K562 (cell line): ENCODE measurements around the gene TMTC2.

Source experiments
- AFF4 ChIP-seq: sonication (generic); formaldehyde crosslinking; IDR thresholded peaks from 2 replicates; pipeline ENCODE4 v1.8.0; 2023; ENCODE audit warnings: mild to moderate bottlenecking, missing genetic modification reagents
- EZH2 ChIP-seq: IDR thresholded peaks from 2 replicates; pipeline ENCODE4 v1.6.1; 2012; ENCODE audit warnings: low read depth, mild to moderate bottlenecking, inconsistent platforms, low read length, borderline replicate concordance
- GTF2A2 ChIP-seq: IDR thresholded peaks from 2 replicates; pipeline ENCODE4 v1.6.1; 2016; ENCODE audit warnings: mild to moderate bottlenecking, missing genetic modification characterization, missing compliant biosample characterization
- KDM4B ChIP-seq, 2 experiments: fragments of 450-650 bp in 1 of 2; sonication (generic) in 1 of 2; IDR thresholded peaks; 2 replicates each; pipeline ENCODE4 v1.6.1; 2016 to 2017; ENCODE audit warnings: borderline replicate concordance in 2 of 2, antibody characterized with exemption in 1 of 2, low read depth in 1 of 2, mild to moderate bottlenecking in 1 of 2
- POLR2A ChIP-seq: fragments of 450-650 bp; conservative IDR thresholded peaks from 2 replicates; pipeline ENCODE4 v1.6.1; 2016
- POLR3A ChIP-seq: IDR thresholded peaks from 2 replicates; pipeline ENCODE4 v1.6.1; 2011; ENCODE audit warnings: borderline replicate concordance, mild to moderate bottlenecking, moderate library complexity; ENCODE audit not compliant: insufficient read length, insufficient read depth; ENCODE audit errors: extremely low read depth
- SRSF9 ChIP-seq: fragments of 200-400 bp; formaldehyde crosslinking; IDR thresholded peaks from 2 replicates; pipeline ENCODE4 v1.6.1; 2017; ENCODE audit warnings: low read depth, low read length, borderline replicate concordance
- ZBTB33 ChIP-seq: sonication (generic); formaldehyde crosslinking; IDR thresholded peaks from 2 replicates; pipeline ENCODE4 v1.8.1; 2023; ENCODE audit warnings: mild to moderate bottlenecking, missing genetic modification reagents
- ZNF318 ChIP-seq, 2 experiments: fragments of 450-650 bp; IDR thresholded peaks; 2 replicates each; pipeline ENCODE4 v1.6.1; 2016; ENCODE audit warnings: mild to moderate bottlenecking in 2 of 2, borderline replicate concordance in 1 of 2, low read depth in 1 of 2, moderate library complexity in 1 of 2
- TF ChIP-seq, protein P1 (sequence below), 3 experiments: IDR thresholded peaks in 2 of 3; conservative IDR thresholded peaks in 1 of 3; 2 replicates each; pipeline ENCODE4 v1.5.1; 2011 to 2012; ENCODE audit warnings: low read length in 3 of 3, mild to moderate bottlenecking in 3 of 3, control low read depth in 2 of 3, improper control_type of control experiment in 1 of 3, inconsistent platforms in 1 of 3, low read depth in 1 of 3, mixed read lengths in 1 of 3, moderate library complexity in 1 of 3; ENCODE audit not compliant: insufficient read depth in 2 of 3

DNA sequence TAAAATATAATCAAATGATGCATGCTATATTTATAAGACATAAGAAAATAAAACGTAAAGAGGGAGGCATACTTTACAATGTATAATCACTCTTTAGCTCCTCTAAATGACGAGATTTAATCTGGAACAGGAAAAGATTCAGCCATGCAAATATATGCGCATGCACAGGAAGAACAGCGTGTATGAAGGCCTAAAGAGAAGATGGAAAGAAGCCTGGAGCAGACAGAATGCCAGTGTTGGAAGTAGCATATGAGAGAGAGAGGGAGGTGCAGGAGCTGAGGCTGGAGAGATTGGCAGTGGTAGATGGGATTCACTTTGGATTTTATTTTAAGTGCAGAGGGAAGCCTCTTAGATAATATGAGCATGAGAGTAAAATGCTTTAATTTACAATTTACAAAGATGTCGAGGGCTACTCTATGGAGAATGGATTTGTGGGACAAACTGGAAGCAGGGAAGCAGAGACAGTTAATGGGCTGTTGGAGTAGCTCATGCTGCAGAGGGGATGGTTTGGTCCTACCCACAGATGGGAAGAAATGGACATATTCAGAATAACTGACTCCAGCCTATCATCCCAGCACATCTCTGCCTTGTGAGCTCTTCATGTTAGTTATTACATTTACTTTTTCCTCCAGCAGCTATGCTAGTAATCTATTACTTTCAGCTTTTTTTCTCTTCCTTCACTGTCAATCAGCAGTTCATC, 411.1 kb downstream of the TMTC2 start:
- no peak for TF ChIP-seq ZNF318 (IDR thresholded peaks at IDR 0.05; ENCODE audit: borderline replicate concordance in 1 of 2, low read depth in 1 of 2)
- TF ChIP-seq POLR2A = no peak
- TF ChIP-seq ZBTB33 (CRISPR knock-in tag) = no peak
- no peak for TF ChIP-seq POLR3A
- no peak for TF ChIP-seq KDM4B (IDR thresholded peaks at IDR 0.05; ENCODE audit: borderline replicate concordance in 2 of 2, low read depth in 1 of 2)
- TF ChIP-seq EZH2 = no peak
- TF ChIP-seq GTF2A2 = no peak
- TF ChIP-seq, protein P1, sequence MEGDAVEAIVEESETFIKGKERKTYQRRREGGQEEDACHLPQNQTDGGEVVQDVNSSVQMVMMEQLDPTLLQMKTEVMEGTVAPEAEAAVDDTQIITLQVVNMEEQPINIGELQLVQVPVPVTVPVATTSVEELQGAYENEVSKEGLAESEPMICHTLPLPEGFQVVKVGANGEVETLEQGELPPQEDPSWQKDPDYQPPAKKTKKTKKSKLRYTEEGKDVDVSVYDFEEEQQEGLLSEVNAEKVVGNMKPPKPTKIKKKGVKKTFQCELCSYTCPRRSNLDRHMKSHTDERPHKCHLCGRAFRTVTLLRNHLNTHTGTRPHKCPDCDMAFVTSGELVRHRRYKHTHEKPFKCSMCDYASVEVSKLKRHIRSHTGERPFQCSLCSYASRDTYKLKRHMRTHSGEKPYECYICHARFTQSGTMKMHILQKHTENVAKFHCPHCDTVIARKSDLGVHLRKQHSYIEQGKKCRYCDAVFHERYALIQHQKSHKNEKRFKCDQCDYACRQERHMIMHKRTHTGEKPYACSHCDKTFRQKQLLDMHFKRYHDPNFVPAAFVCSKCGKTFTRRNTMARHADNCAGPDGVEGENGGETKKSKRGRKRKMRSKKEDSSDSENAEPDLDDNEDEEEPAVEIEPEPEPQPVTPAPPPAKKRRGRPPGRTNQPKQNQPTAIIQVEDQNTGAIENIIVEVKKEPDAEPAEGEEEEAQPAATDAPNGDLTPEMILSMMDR (IDR thresholded peaks at IDR 0.05 in 2 of 3, conservative IDR thresholded peaks at IDR 0.05 in 1 of 3; ENCODE audit: insufficient read depth in 2 of 3, low read depth in 1 of 3, low read length in 3 of 3) = no peak
- TF ChIP-seq AFF4 (CRISPR knock-in tag) = no peak
- no peak for TF ChIP-seq SRSF9
